GM23338 (cell line): ENCODE data around the gene CACNA2D4. TPM values are rescaled to one million over a fixed set of nuclear protein-coding genes. Genes with fewer than 3 reads are reported as not detected.

ENCODE experiments used
- ATAC-seq: fragments of 200-7000 bp; cut with Tn5 transposase; 3 replicates; pipeline ENCODE4 v1.9.1; 2020
- DNase-seq: peaks from one replicate; pipeline ENCODE4 v3.0.0-alpha.2; 2015; ENCODE audit warnings: low spot score
- H2AFZ ChIP-seq: fragments of 200-600 bp; sonication (generic); 2 replicates; pipeline ENCODE4 v1.8.0; 2016; ENCODE audit warnings: antibody characterized with exemption, mild to moderate bottlenecking, moderate library complexity
- H3F3A ChIP-seq: fragments of 200-600 bp; sonication (generic); replicated peaks from 2 replicates; pipeline ENCODE4 v1.8.0; 2017; ENCODE audit warnings: antibody characterized with exemption, mixed run types, low read depth
- H3K27ac ChIP-seq: fragments of 200-600 bp; sonication (generic); 2 replicates; pipeline ENCODE4 v1.6.1; 2016; ENCODE audit warnings: low read depth
- H3K27me3 ChIP-seq: fragments of 200-600 bp; sonication (generic); 2 replicates; pipeline ENCODE4 v1.8.0; 2016; ENCODE audit warnings: mild to moderate bottlenecking, mixed run types, moderate library complexity; ENCODE audit not compliant: insufficient read depth
- H3K36me3 ChIP-seq: fragments of 200-600 bp; sonication (generic); 2 replicates; pipeline ENCODE4 v1.8.0; 2016; ENCODE audit warnings: mild to moderate bottlenecking; ENCODE audit not compliant: insufficient read depth
- H3K4me1 ChIP-seq: fragments of 200-600 bp; sonication (generic); 2 replicates; pipeline ENCODE4 v1.8.0; 2016; ENCODE audit warnings: mild to moderate bottlenecking, moderate library complexity; ENCODE audit not compliant: insufficient read depth
- H3K4me2 ChIP-seq: fragments of 200-600 bp; sonication (generic); 2 replicates; pipeline ENCODE4 v1.7.1; 2017; ENCODE audit warnings: mixed run types
- H3K4me3 ChIP-seq: fragments of 200-600 bp; sonication (generic); 2 replicates; pipeline ENCODE4 v1.6.1; 2016; ENCODE audit warnings: mixed run types
- H3K79me2 ChIP-seq: fragments of 200-600 bp; sonication (generic); replicated peaks from 2 replicates; pipeline ENCODE4 v1.8.0; 2017; ENCODE audit warnings: mild to moderate bottlenecking; ENCODE audit not compliant: insufficient read depth
- H3K9me2 ChIP-seq: fragments of 200-600 bp; sonication (generic); 2 replicates; pipeline ENCODE4 v1.8.0; 2017; ENCODE audit not compliant: insufficient read depth
- H4K20me1 ChIP-seq: fragments of 200-600 bp; sonication (generic); replicated peaks from 2 replicates; pipeline ENCODE4 v1.8.0; 2017; ENCODE audit warnings: mild to moderate bottlenecking; ENCODE audit not compliant: insufficient read depth
- H3K27ac Mint-ChIP-seq: 2 replicates; pipeline ENCODE4 v1.8.0; 2020; ENCODE audit warnings: inconsistent platforms, mild to moderate bottlenecking, moderate library complexity, mixed read lengths
- H3K27me3 Mint-ChIP-seq: 3 replicates; pipeline ENCODE4 v1.8.0; 2022; ENCODE audit warnings: low read depth, mild to moderate bottlenecking, moderate library complexity, mixed read lengths, inconsistent platforms; ENCODE audit not compliant: insufficient read depth, poor library complexity
- H3K36me3 Mint-ChIP-seq: 3 replicates; pipeline ENCODE4 v1.8.0; 2021; ENCODE audit warnings: low read depth, mild to moderate bottlenecking, inconsistent platforms, moderate library complexity, mixed read lengths
- H3K4me1 Mint-ChIP-seq: 3 replicates; pipeline ENCODE4 v1.8.0; 2020; ENCODE audit warnings: mild to moderate bottlenecking, inconsistent platforms, mixed read lengths
- H3K4me3 Mint-ChIP-seq: 3 replicates; pipeline ENCODE4 v1.8.0; 2021; ENCODE audit warnings: moderate library complexity, mild to moderate bottlenecking, inconsistent platforms, mixed read lengths
- H3K9me3 Mint-ChIP-seq: 3 replicates; pipeline ENCODE4 v1.8.0; 2020; ENCODE audit warnings: moderate library complexity, mild to moderate bottlenecking, inconsistent platforms, mixed read lengths
- EZH2 ChIP-seq: fragments of 200-600 bp; sonication (generic); IDR thresholded peaks from one replicate; pipeline ENCODE4 v1.8.0; 2017; ENCODE audit warnings: antibody characterized with exemption, mild to moderate bottlenecking, low read depth; ENCODE audit not compliant: unreplicated experiment
- EZH2phosphoT487 ChIP-seq: fragments of 200-600 bp; sonication (generic); IDR thresholded peaks from one replicate; pipeline ENCODE4 v1.8.1; 2018; ENCODE audit warnings: antibody characterized with exemption; ENCODE audit not compliant: unreplicated experiment
- JUNB ChIP-seq: IDR thresholded peaks from one replicate; pipeline ENCODE4 v1.6.1; 2016; ENCODE audit warnings: antibody characterized with exemption; ENCODE audit not compliant: unreplicated experiment
- NANOG ChIP-seq: IDR thresholded peaks from 2 replicates; pipeline ENCODE4 v1.6.1; 2016; ENCODE audit warnings: antibody characterized with exemption, borderline replicate concordance
- POLR2AphosphoS5 ChIP-seq: IDR thresholded peaks from 2 replicates; pipeline ENCODE4 v1.6.1; 2016; ENCODE audit warnings: antibody characterized with exemption, low read depth
- REST ChIP-seq: IDR thresholded peaks from one replicate; pipeline ENCODE4 v1.6.1; 2018; ENCODE audit warnings: antibody characterized with exemption; ENCODE audit not compliant: unreplicated experiment
- STAT1 ChIP-seq: IDR thresholded peaks from one replicate; pipeline ENCODE4 v1.6.1; 2016; ENCODE audit warnings: antibody characterized with exemption; ENCODE audit not compliant: unreplicated experiment
- ZNF114 ChIP-seq: fragments of 250-450 bp; sonication (Bioruptor Pico); IDR thresholded peaks from 2 replicates; pipeline ENCODE4 v1.5.0; 2020; ENCODE audit warnings: mild to moderate bottlenecking, moderate library complexity
- ZNF331 ChIP-seq: fragments of 250-450 bp; sonication (Bioruptor Pico); IDR thresholded peaks from 2 replicates; pipeline ENCODE4 v1.5.0; 2020; ENCODE audit warnings: low read depth, mild to moderate bottlenecking, moderate library complexity
- polyA plus RNA-seq: library from polyadenylated mRNA; unstranded; fragments of >200 nt; fragmentation: Nextera tagmentation; extraction: Ambion mirVana; gene quantifications from 2 replicates; pipeline ENCODE4 v1.2.1, GENCODE V29; 2016
- total RNA-seq: library from RNA; depleted of rRNA; stranded (reverse); fragments of >200 nt; shearing (Covaris generic); gene quantifications from 2 replicates; pipeline ENCODE4 v1.2.3, GENCODE V29; 2014
- TF ChIP-seq, protein P1 (sequence below), 2 experiments: fragments of 200-600 bp in 1 of 2; sonication (generic) in 1 of 2; conservative IDR thresholded peaks; 2 replicates each; pipeline versions ENCODE4 v1.5.1 to v1.6.1; 2016 to 2017; ENCODE audit warnings: antibody characterized with exemption in 2 of 2, low read depth in 2 of 2, mild to moderate bottlenecking in 2 of 2, moderate library complexity in 1 of 2
- TF ChIP-seq, protein P2 (sequence below): IDR thresholded peaks from 2 replicates; pipeline ENCODE4 v1.6.1; 2016; ENCODE audit warnings: antibody characterized with exemption

The CACNA2D4 gene
- total and polyA plus RNA-seq, 2 experiments from 2014 or later: 0.07 to 0.24 TPM

GRCh38 chr12:1792406-1792805 is 126.0 kb downstream of the CACNA2D4 start:
- Histone ChIP-seq H3K9me2 (no peaks in the 10 kb centered on the region), H3K4me2 (no peak overlapping the region), H3F3A (no peaks in the 10 kb centered on the region), H2AFZ (no peak overlapping the region), H3K4me3 (no peak overlapping the region), H3K27me3 (peaks cover 5% of the 10 kb centered on the region), H3K36me3 (no peaks in the 10 kb centered on the region), H3K27ac (no peak overlapping the region), H3K79me2 (no peaks in the 10 kb centered on the region), H4K20me1 (peaks cover 7% of the 10 kb centered on the region; the same call in 1 of the 2 replicates), H3K4me1 (peaks cover 11% of the 10 kb centered on the region; the same call in 1 of the 2 replicates)
- Mint-ChIP-seq H3K27me3 (peaks cover 12% of the 10 kb centered on the region), H3K9me3 (no peaks in the 10 kb centered on the region; the same call in 2 of the 3 replicates), H3K27ac (no peak overlapping the region), H3K4me3 (no peak overlapping the region), H3K4me1 (peaks cover 42% of the 10 kb centered on the region), H3K36me3 (no peaks in the 10 kb centered on the region)
- DNase-seq (no peak), ATAC-seq (no peak)
- TF ChIP-seq REST: no peak
- TF ChIP-seq NANOG: no peak
- TF ChIP-seq ZNF114 (CRISPR knock-in tag): no peak
- no peak for TF ChIP-seq STAT1
- no peak for TF ChIP-seq EZH2phosphoT487
- no peak for TF ChIP-seq EZH2
- TF ChIP-seq JUNB: no peak
- TF ChIP-seq, protein P1, sequence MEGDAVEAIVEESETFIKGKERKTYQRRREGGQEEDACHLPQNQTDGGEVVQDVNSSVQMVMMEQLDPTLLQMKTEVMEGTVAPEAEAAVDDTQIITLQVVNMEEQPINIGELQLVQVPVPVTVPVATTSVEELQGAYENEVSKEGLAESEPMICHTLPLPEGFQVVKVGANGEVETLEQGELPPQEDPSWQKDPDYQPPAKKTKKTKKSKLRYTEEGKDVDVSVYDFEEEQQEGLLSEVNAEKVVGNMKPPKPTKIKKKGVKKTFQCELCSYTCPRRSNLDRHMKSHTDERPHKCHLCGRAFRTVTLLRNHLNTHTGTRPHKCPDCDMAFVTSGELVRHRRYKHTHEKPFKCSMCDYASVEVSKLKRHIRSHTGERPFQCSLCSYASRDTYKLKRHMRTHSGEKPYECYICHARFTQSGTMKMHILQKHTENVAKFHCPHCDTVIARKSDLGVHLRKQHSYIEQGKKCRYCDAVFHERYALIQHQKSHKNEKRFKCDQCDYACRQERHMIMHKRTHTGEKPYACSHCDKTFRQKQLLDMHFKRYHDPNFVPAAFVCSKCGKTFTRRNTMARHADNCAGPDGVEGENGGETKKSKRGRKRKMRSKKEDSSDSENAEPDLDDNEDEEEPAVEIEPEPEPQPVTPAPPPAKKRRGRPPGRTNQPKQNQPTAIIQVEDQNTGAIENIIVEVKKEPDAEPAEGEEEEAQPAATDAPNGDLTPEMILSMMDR (conservative IDR thresholded peaks at IDR 0.05; ENCODE audit: low read depth in 2 of 2): no peak
- TF ChIP-seq, protein P2, sequence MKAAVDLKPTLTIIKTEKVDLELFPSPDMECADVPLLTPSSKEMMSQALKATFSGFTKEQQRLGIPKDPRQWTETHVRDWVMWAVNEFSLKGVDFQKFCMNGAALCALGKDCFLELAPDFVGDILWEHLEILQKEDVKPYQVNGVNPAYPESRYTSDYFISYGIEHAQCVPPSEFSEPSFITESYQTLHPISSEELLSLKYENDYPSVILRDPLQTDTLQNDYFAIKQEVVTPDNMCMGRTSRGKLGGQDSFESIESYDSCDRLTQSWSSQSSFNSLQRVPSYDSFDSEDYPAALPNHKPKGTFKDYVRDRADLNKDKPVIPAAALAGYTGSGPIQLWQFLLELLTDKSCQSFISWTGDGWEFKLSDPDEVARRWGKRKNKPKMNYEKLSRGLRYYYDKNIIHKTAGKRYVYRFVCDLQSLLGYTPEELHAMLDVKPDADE: no peak
- no peak for TF ChIP-seq POLR2AphosphoS5
- no peak for TF ChIP-seq ZNF331 (CRISPR knock-in tag)
